Loucy (cell line): ENCODE results near the gene TBX3.

ENCODE experiments used
- CTCF ChIP-seq: fragments of 200-600 bp; sonication (generic); conservative IDR thresholded peaks from 2 replicates; pipeline ENCODE4 v1.5.1; 2014; ENCODE audit warnings: mild to moderate bottlenecking, antibody characterized with exemption, low read length
- EZH2phosphoT487 ChIP-seq: fragments of 200-600 bp; IDR thresholded peaks from 2 replicates; pipeline ENCODE4 v1.6.1; 2018; ENCODE audit warnings: antibody characterized with exemption, mild to moderate bottlenecking, moderate library complexity, borderline replicate concordance

- TF ChIP-seq CTCF (no peak), EZH2phosphoT487 (no peak)
Measured at GRCh38 chr12:114686426-114686772, 2.4 kb upstream of the TBX3 start.
